Esophagus squamous epithelium (tissue), 5 donors: ENCODE data around the gene KCTD5. TPM values are rescaled to one million over a fixed set of nuclear protein-coding genes. Genes with fewer than 3 reads are reported as not detected.
"Not testable (repeated sequence)": the region's sequence is repeated elsewhere in the genome, so short reads cannot be mapped to it uniquely, and the experiment has no call there.

ENCODE experiments used
- DNase-seq: peaks from one replicate; lab custom pipeline; 2025; lab: John Stamatoyannopoulos, UW
- H3K27ac ChIP-seq, 4 donors: fragments of 200-600 bp; sonication (generic); one replicate each; pipeline ENCODE4 v1.5.1; 2016 to 2019; ENCODE audit warnings: mild to moderate bottlenecking in 1 of 4
- H3K27me3 ChIP-seq, 4 donors: fragments of 200-600 bp; sonication (generic); 1 replicate in 3 of 4; 2 replicates in 1 of 4; pipeline versions ENCODE4 v1.5.1 to v1.6.0; 2017 to 2021; ENCODE audit warnings: antibody characterized with exemption in 1 of 4
- H3K36me3 ChIP-seq, 3 donors: fragments of 200-600 bp; sonication (generic); one replicate each; pipeline ENCODE4 v1.5.1; 2016 to 2019
- H3K4me1 ChIP-seq, 3 donors: fragments of 200-600 bp; sonication (generic); one replicate each; pipeline ENCODE4 v1.5.1; 2017 to 2019
- H3K4me3 ChIP-seq, 4 donors: fragments of 200-600 bp; sonication (generic); 1 replicate in 3 of 4; 2 replicates in 1 of 4; pipeline ENCODE4 v1.5.1; 2016 to 2019; ENCODE audit warnings: mild to moderate bottlenecking in 2 of 4, moderate library complexity in 1 of 4
- H3K9me3 ChIP-seq, 3 donors: fragments of 200-600 bp; sonication (generic); one replicate each; pipeline ENCODE4 v1.5.1; 2016 to 2019
- POLR2A ChIP-seq, 4 donors: fragments of 450-650 bp; IDR thresholded peaks; one replicate each; pipeline ENCODE4 v1.6.1; 2017; ENCODE audit warnings: antibody characterized with exemption in 4 of 4, mild to moderate bottlenecking in 4 of 4, moderate library complexity in 3 of 4
- WGBS, 2 donors: methylation state at CpG; one replicate each; pipeline ENCODE4 v1.1.5; 2018; 5-methylcytosine and 5-hydroxymethylcytosine counted together
- intact Hi-C: fragments of 100-400 bp; cut with DNase I; formaldehyde crosslinking; loops from one replicate; pipeline ENCODE4 v1.15.0; 2022
- total RNA-seq, 4 donors: library from RNA; depleted of rRNA; stranded (reverse); fragments of >200 nt; gene quantifications; one replicate each; pipeline ENCODE4 v1.1.0, GENCODE V29; 2016
- TF ChIP-seq, protein P1 (sequence below), 6 experiments: fragments of 450-650 bp in 4 of 6; fragments of 200-600 bp in 2 of 6; sonication (generic) in 2 of 6; IDR thresholded peaks; one replicate each; pipeline ENCODE4 v1.5.1; 2016 to 2019; ENCODE audit warnings: antibody characterized with exemption in 6 of 6, mild to moderate bottlenecking in 4 of 6, moderate library complexity in 4 of 6
- donor health status: DM: yes; HTN: yes; CAD: no.

KCTD5 gene
- total RNA-seq, 4 donors from 2014 or later, result 24.8 to 51.9 (median 40.3) TPM

DNA sequence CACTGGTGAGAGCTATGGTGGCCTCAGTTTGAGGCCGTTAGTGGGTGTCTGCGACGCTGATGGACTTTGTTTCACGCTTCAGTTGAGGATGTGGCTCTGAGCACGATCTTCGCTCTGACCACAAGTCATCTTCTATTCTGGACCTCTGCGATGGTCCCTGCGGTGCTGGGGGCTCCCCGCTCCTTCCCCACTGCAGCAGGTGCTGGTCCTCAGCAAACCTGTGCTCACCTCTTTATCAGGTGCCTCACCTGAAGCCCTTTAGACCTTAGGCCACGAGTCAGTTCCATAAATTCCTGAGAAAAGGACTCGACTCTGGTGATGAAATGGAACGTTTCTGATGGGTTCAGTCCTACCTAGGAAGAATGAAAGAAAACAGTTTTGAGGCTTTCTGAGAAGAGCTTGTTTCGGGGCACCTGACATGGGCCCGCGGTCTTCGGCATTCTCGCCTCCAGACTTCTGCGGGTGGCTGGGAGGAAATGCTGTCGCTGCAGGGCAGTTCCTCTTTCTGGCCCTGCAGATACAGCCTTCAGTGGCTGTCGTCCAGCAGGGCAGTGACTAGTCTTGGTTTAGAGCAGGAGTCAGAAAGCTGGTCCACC is 4.7 kb downstream of the KCTD5 start:
- H3K27ac ChIP-seq, result peak overlapping the region in 2 of 4 donors; percentile 21 to 57
- 74 to 76% methylated on average over 13 to 16 of the region's 20 CpGs for WGBS, 2 donors
- peaks cover 3 to 44% (median 9%) of the 10 kb centered on the region in 3 donors for H3K4me1 ChIP-seq
- no peaks in the 10 kb centered on the region for H3K27me3 ChIP-seq
- no peak for DNase-seq
- H3K36me3 ChIP-seq, result peaks cover 0 to 26% (median 8%) of the 10 kb centered on the region in 3 donors
- intact Hi-C loops, result no loop called here
- H3K9me3 ChIP-seq, result no peaks in the 10 kb centered on the region
- H3K4me3 ChIP-seq, result peak overlapping the region in 1 of 4 donors; percentile 12
- TF ChIP-seq, protein P1, sequence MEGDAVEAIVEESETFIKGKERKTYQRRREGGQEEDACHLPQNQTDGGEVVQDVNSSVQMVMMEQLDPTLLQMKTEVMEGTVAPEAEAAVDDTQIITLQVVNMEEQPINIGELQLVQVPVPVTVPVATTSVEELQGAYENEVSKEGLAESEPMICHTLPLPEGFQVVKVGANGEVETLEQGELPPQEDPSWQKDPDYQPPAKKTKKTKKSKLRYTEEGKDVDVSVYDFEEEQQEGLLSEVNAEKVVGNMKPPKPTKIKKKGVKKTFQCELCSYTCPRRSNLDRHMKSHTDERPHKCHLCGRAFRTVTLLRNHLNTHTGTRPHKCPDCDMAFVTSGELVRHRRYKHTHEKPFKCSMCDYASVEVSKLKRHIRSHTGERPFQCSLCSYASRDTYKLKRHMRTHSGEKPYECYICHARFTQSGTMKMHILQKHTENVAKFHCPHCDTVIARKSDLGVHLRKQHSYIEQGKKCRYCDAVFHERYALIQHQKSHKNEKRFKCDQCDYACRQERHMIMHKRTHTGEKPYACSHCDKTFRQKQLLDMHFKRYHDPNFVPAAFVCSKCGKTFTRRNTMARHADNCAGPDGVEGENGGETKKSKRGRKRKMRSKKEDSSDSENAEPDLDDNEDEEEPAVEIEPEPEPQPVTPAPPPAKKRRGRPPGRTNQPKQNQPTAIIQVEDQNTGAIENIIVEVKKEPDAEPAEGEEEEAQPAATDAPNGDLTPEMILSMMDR (IDR thresholded peaks at IDR 0.05), result no peak
- no peak for TF ChIP-seq POLR2A (IDR thresholded peaks at IDR 0.05)

DNA sequence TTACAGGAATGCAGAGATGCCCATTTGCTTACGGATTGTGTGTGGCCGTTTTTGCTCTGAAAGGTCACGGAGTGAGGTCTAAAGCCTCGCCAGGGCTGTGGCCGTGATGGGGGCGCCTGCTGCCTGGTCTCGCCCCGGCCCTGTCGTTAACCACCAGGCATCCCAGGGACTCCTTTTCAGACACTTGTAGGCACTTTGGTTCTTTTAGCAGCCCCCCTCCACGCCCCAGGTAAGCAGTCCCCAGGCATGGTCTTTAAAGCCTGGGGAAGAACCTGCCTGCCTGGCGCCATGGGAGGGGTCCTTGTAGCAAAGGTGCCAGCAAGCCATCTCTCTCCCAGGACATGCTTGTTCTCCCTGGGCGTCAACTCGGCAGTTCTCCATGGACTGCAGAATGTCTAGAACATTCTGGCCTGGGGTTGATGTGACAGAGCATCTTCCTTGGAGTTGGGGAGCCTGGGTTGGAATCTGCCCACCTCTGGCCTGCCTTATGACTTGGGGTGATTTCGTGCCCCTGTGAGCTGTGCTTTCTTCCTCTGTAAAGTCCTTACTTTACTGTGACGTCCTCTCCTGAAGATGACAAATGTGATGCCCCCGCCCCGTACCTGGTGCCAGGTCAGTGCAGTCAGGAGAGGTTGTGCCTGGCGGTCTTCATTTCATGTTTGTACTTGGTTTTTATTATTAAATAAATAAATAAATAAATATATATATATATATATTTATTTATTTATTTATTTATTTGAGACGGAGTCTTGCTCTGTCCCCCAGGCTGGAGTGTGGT is 5.4 kb downstream of the KCTD5 start:
- 88 to 89% methylated on average over 8 to 10 of the region's 19 CpGs for WGBS, 2 donors

DNA sequence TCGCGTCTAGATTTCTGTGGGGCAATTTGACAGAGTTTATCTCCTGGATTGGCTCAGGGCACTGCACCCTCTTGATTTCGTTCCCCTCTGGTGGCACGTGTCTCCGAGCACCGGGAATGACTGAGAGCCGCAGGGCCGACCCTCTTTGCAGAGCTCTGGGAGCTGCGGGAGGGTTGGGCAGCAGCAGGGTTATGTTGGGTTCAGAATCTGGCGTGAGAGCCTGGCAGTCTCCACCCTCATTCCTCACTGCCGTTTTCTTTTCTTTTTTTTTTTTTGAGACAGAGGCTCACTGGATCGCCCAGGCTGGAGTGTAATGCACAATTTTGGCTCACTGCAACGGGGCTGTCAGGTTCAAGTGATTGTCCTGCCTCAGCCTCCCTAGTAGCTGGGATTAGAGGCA is 7.1 kb downstream of the KCTD5 start:
- peaks cover 0 to 34% (median 8%) of the 10 kb centered on the region in 3 donors for H3K36me3 ChIP-seq
- H3K4me1 ChIP-seq, result peaks cover 7 to 48% (median 8%) of the 10 kb centered on the region in 3 donors
- H3K27ac ChIP-seq, H3K4me3 ChIP-seq, H3K27me3 ChIP-seq, H3K9me3 ChIP-seq, intact Hi-C loops, DNase-seq: not testable (repeated sequence)
- 67 to 80% methylated on average over 6 to 9 of the region's 13 CpGs for WGBS, 2 donors

More for the DNA sequence above, 5.4 kb downstream of the KCTD5 start:
- Histone ChIP-seq H3K36me3 (peaks cover 0 to 33% (median 8%) of the 10 kb centered on the region in 3 donors), H3K9me3 (no peaks in the 10 kb centered on the region), H3K27me3 (no peaks in the 10 kb centered on the region), H3K27ac (peak overlapping the region in 2 of 4 donors; percentile 21 to 57), H3K4me1 (peaks cover 7 to 51% (median 9%) of the 10 kb centered on the region in 3 donors), H3K4me3 (peak overlapping the region in 1 of 4 donors; percentile 12)
- intact Hi-C loops, result no loop called here
- no peak for TF ChIP-seq POLR2A (IDR thresholded peaks at IDR 0.05)
- TF ChIP-seq, protein P1 (IDR thresholded peaks at IDR 0.05), result no peak
- DNase-seq, result no peak

DNA sequence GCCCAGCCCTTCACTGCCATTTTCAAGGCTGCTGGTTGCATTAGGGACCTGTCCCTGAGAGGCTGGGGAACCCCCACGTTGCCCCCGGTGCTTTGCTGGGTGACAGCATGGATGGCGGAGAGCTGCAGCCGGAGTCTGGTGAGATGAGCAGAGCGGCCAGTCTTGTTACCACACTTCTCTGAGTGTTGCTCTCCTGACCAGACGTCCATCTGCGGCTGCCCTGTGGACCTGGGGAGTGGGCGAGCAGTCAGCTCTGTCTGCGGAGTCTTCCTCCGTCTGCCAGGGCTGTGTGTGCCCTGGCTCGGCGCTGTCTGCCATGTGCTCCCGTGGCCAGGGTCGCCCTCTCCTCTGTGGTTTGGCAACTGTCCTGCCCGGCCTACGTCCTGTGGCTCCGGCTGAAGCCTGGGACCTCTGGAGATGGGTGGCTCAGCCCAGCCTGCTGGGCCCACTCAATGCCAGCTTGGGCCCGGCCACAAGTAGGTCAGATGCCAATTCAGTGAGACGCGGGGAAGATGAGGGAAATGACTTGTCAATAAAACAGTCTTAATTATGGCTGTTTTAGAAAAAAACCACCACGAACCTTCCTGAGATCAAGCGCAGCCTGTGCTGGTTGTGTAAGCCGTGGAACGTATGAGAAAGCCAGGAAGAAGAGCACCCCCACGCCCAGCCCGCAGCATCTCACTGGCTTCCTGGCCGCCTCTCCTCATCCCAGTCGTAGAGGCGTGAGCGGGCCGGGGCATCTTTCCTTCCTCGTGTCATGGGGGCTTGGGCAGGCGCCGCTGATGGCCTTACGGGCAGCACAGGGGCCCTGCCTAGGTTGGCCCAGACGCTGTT is 7.9 kb downstream of the KCTD5 start:
- TF ChIP-seq, protein P1 (IDR thresholded peaks at IDR 0.05), result no peak
- no peak for TF ChIP-seq POLR2A (IDR thresholded peaks at IDR 0.05)
- Histone ChIP-seq H3K36me3 (peaks cover 0 to 34% (median 8%) of the 10 kb centered on the region in 3 donors), H3K4me1 (peaks cover 4 to 44% (median 7%) of the 10 kb centered on the region in 3 donors), H3K4me3 (no peak overlapping the region), H3K27me3 (no peaks in the 10 kb centered on the region), H3K27ac (no peak overlapping the region), H3K9me3 (no peaks in the 10 kb centered on the region)
- intact Hi-C loops, result no loop called here
- WGBS, 2 donors, result 69 to 92% methylated on average over 19 to 20 of the region's 36 CpGs
- DNase-seq, result no peak

DNA sequence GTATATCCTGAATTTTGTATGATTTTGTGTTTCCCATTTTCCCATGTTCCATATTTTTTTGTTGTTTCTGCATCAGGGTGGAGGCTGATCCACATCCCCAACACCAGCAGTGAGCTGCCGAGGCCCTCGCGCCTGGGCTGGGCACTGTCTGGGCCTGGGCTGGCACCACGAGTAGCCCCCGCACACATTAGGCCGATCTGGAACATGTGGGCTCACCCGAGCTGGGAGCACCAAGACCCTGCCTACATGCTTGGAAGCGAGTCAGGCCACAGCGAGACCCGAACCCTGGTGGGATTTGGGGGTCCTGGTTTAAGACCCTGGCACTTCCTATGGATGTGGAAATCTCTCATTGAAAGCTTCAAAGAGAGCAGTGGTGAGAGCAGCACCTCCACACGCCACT is 8.5 kb downstream of the KCTD5 start:
- Histone ChIP-seq H3K9me3 (no peaks in the 10 kb centered on the region), H3K27ac (no peak overlapping the region), H3K4me1 (peaks cover 4 to 44% (median 7%) of the 10 kb centered on the region in 3 donors), H3K36me3 (peaks cover 0 to 34% (median 8%) of the 10 kb centered on the region in 3 donors), H3K4me3 (no peak overlapping the region), H3K27me3 (no peaks in the 10 kb centered on the region)
- 93 to 100% methylated on average over 1 to 6 of the region's 11 CpGs for WGBS, 2 donors
- no peak for DNase-seq
- intact Hi-C loops, result no loop called here
- TF ChIP-seq POLR2A (IDR thresholded peaks at IDR 0.05), result no peak
